Activated T-cell treated with anti-CD3 and anti-CD28 coated beads, Interleukin-2, amount 50 U/mL, for 4 hours (primary cell): ENCODE measurements around the gene C16orf90. TPM values are rescaled to one million over a fixed set of nuclear protein-coding genes. Genes with fewer than 3 reads are reported as not detected.
"Not testable (repeated sequence)": the region's sequence is repeated elsewhere in the genome, so short reads cannot be mapped to it uniquely, and the experiment has no call there.

Source experiments
- ATAC-seq, 2 donors: fragments of 200-7000 bp; cut with Tn5 transposase; one replicate each; pipeline ENCODE4 v1.10.0; 2021
- DNase-seq: peaks from one replicate; pipeline ENCODE4 v3.0.0-alpha.2; 2020
- H3K27me3 Mint-ChIP-seq: one replicate; pipeline ENCODE4 v1.8.0; 2021; ENCODE audit warnings: low read depth, mixed read lengths
- H3K36me3 Mint-ChIP-seq: one replicate; pipeline ENCODE4 v1.8.0; 2022; ENCODE audit warnings: mixed read lengths; ENCODE audit not compliant: insufficient read depth
- H3K4me1 Mint-ChIP-seq: one replicate; pipeline ENCODE4 v1.8.0; 2021; ENCODE audit warnings: low read depth, mixed read lengths
- H3K4me3 Mint-ChIP-seq: one replicate; pipeline ENCODE4 v1.8.0; 2021; ENCODE audit warnings: mild to moderate bottlenecking, moderate library complexity, mixed read lengths
- H3K9me3 Mint-ChIP-seq: one replicate; pipeline ENCODE4 v1.8.0; 2021; ENCODE audit warnings: mixed read lengths
- total RNA-seq, 3 donors: library from RNA; stranded (reverse); gene quantifications; one replicate each; pipeline ENCODE4 v1.2.1, GENCODE V29; 2021

The C16orf90 gene, protein sequence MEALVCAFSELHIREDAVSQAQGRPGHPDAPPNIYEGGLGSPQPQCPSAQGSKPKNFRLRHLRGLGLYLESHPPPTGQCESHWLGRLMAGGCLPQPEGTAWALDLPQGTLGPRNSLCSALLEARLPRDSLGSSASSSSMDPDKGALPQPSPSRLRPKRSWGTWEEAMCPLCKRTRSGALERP
- total RNA-seq: not detected

GRCh38 chr16:3495176-3495575 is at the start of gene C16orf90:
TSS of gene C16orf90 (minus strand) at chr16:3495489. CDS start at chr16:3495421, 68 bp downstream.
- no peak within 1 kb of the TSS for H3K4me3 Mint-ChIP-seq
- no peaks in the 10 kb centered on the region for H3K27me3 Mint-ChIP-seq
- no peaks in the 10 kb centered on the region for H3K36me3 Mint-ChIP-seq
- H3K4me1 Mint-ChIP-seq: peaks cover 3% of the 10 kb centered on the region
- no peak for ATAC-seq
- DNase-seq: no peak
- no peaks in the 10 kb centered on the region for H3K9me3 Mint-ChIP-seq

- Mint-ChIP-seq H3K4me1 (no peaks in the 10 kb centered on the region), H3K4me3 (no peak overlapping the region), H3K27me3 (no peaks in the 10 kb centered on the region), H3K9me3 (no peaks in the 10 kb centered on the region), H3K36me3 (peaks cover 12% of the 10 kb centered on the region)
- DNase-seq (no peak), ATAC-seq (no peak)
Observed at GRCh38 chr16:3542601-3543373, 47.5 kb upstream of the C16orf90 start.

- H3K4me1 Mint-ChIP-seq: no peaks in the 10 kb centered on the region
- H3K4me3 Mint-ChIP-seq: no peak overlapping the region
- DNase-seq: no peak
- no peaks in the 10 kb centered on the region for H3K9me3 Mint-ChIP-seq
- H3K36me3 Mint-ChIP-seq: peaks cover 8% of the 10 kb centered on the region
- no peaks in the 10 kb centered on the region for H3K27me3 Mint-ChIP-seq
- no peak for ATAC-seq
Observed at GRCh38 chr16:3541527-3542155, 46.4 kb upstream of the C16orf90 start.

- no peaks in the 10 kb centered on the region for H3K27me3 Mint-ChIP-seq
- no peak overlapping the region for H3K4me3 Mint-ChIP-seq
- peaks cover 2% of the 10 kb centered on the region for H3K4me1 Mint-ChIP-seq
- no peak for ATAC-seq
- no peak for DNase-seq
- peaks cover 19% of the 10 kb centered on the region for H3K36me3 Mint-ChIP-seq
- no peaks in the 10 kb centered on the region for H3K9me3 Mint-ChIP-seq
Observed at GRCh38 chr16:3538222-3538621, 42.9 kb upstream of the C16orf90 start.

GRCh38 chr16:3536851-3537250 is 41.6 kb upstream of the C16orf90 start:
- no peak for ATAC-seq
- Mint-ChIP-seq H3K9me3 (no peaks in the 10 kb centered on the region), H3K36me3 (peaks cover 22% of the 10 kb centered on the region), H3K27me3 (no peaks in the 10 kb centered on the region), H3K4me1 (peaks cover 2% of the 10 kb centered on the region), H3K4me3 (no peak overlapping the region)
- no peak for DNase-seq

GRCh38 chr16:3536271-3536731 is 41.0 kb upstream of the C16orf90 start:
- Mint-ChIP-seq H3K4me3 (no peak overlapping the region), H3K4me1 (peaks cover 2% of the 10 kb centered on the region), H3K36me3 (peaks cover 22% of the 10 kb centered on the region), H3K9me3 (no peaks in the 10 kb centered on the region), H3K27me3 (no peaks in the 10 kb centered on the region)
- ATAC-seq (no peak), DNase-seq (no peak)

GRCh38 chr16:3534126-3534525 is 38.8 kb upstream of the C16orf90 start:
- Mint-ChIP-seq H3K4me1 (peaks cover 2% of the 10 kb centered on the region), H3K36me3 (peaks cover 19% of the 10 kb centered on the region), H3K27me3 (no peaks in the 10 kb centered on the region), H3K9me3 (no peaks in the 10 kb centered on the region), H3K4me3 (no peak overlapping the region)
- DNase-seq (no peak), ATAC-seq (no peak)

- Mint-ChIP-seq H3K9me3 (no peaks in the 10 kb centered on the region), H3K27me3 (no peaks in the 10 kb centered on the region)
Observed at GRCh38 chr16:3532741-3533140, 37.5 kb upstream of the C16orf90 start.

GRCh38 chr16:3530371-3530914 is 35.2 kb upstream of the C16orf90 start:
- no peak overlapping the region for H3K4me3 Mint-ChIP-seq
- peaks cover 12% of the 10 kb centered on the region for H3K4me1 Mint-ChIP-seq
- H3K9me3 Mint-ChIP-seq: no peaks in the 10 kb centered on the region
- no peak for ATAC-seq
- H3K27me3 Mint-ChIP-seq: no peaks in the 10 kb centered on the region
- peaks cover 23% of the 10 kb centered on the region for H3K36me3 Mint-ChIP-seq
- no peak for DNase-seq

More at GRCh38 chr16:3532741-3533140, 37.5 kb upstream of the C16orf90 start:
- no peak for DNase-seq
- Mint-ChIP-seq H3K4me3 (no peak overlapping the region), H3K4me1 (peaks cover 5% of the 10 kb centered on the region), H3K36me3 (peaks cover 28% of the 10 kb centered on the region)
- ATAC-seq: no peak

DNA sequence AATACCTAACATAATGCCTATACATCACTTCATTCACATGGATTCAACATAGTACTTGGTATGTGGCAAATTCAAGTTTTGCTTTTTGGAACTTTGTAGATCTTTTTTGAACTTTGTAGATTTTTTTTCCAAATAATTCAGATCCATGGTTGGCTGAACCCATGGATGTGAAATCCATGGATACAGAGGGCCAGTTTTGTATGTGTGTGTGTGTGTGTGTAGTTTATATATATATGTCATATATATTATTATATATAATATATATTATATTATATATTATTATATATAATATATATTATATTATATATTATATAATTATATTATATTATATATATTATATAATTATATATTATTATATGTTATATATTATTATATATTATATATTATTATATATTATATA is 33.9 kb upstream of the C16orf90 start:
- Mint-ChIP-seq H3K36me3 (peaks cover 18% of the 10 kb centered on the region), H3K4me1 (peaks cover 12% of the 10 kb centered on the region), H3K4me3 (no peak overlapping the region), H3K9me3 (no peaks in the 10 kb centered on the region), H3K27me3 (no peaks in the 10 kb centered on the region)
- ATAC-seq (no peak), DNase-seq (no peak)

GRCh38 chr16:3528406-3528805 is 33.1 kb upstream of the C16orf90 start:
- no peak overlapping the region for H3K4me3 Mint-ChIP-seq
- H3K27me3 Mint-ChIP-seq: no peaks in the 10 kb centered on the region
- peaks cover 14% of the 10 kb centered on the region for H3K36me3 Mint-ChIP-seq
- no peak for ATAC-seq
- peaks cover 12% of the 10 kb centered on the region for H3K4me1 Mint-ChIP-seq
- H3K9me3 Mint-ChIP-seq: no peaks in the 10 kb centered on the region
- DNase-seq: no peak

DNA sequence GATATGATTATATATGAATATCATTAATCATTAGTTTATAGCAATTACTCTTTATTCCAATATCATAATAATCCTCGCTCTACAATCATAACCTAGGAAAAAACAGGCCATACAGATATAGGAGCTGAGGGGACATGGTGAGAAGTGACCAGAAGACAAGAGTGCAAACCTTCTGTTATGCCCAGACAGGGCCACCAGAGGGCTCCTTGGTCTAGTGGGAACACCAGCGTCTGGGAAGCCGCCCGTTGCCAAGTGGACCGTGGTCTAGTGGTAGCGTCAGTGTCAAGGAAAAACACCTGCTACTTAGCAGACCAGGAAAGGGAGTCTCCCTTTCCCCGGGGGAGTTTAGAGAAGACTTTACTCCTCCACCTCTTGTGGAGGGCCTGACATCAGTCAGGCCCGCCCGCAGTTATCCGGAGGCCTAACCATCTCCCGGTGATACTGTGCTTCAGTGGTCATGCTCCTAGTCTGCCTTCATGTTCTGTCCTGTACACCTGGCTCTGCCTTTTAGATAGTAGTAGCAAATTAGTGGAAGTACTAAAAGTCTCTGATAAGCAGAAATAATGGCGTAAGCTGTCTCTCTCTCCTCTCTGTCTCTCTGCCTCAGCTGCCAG is 32.0 kb upstream of the C16orf90 start:
- H3K27me3 Mint-ChIP-seq, H3K9me3 Mint-ChIP-seq, ATAC-seq, H3K4me3 Mint-ChIP-seq: not testable (repeated sequence)
- DNase-seq: peak; percentile 41
- peaks cover 12% of the 10 kb centered on the region for H3K4me1 Mint-ChIP-seq
- H3K36me3 Mint-ChIP-seq: peaks cover 16% of the 10 kb centered on the region

GRCh38 chr16:3525951-3526350 is 30.7 kb upstream of the C16orf90 start:
- H3K27me3 Mint-ChIP-seq: no peaks in the 10 kb centered on the region
- peaks cover 12% of the 10 kb centered on the region for H3K4me1 Mint-ChIP-seq

DNA sequence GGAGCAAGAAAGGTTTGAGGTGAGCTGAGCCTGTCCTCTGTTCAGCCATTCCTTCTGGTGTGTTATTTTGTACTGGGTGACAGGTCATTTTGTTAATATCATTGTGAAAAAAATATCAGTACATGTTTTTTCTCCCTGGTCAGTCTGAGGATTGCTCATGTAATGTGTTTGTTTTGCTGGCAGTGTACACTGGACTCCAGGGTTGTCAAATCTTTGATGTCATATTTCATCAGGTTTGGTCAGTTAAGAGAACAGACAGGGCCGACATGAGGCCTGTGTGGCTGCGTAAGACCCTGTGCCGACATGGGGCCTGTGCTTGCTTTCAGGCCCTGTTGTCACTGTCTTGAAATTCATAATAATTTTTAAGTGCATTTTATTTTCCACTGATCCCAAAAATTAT is 28.0 kb upstream of the C16orf90 start:
- H3K27me3 Mint-ChIP-seq: no peaks in the 10 kb centered on the region
- DNase-seq: no peak
- H3K9me3 Mint-ChIP-seq: no peaks in the 10 kb centered on the region
- peaks cover 29% of the 10 kb centered on the region for H3K36me3 Mint-ChIP-seq
- H3K4me3 Mint-ChIP-seq: no peak overlapping the region
- H3K4me1 Mint-ChIP-seq: peaks cover 11% of the 10 kb centered on the region
- no peak for ATAC-seq

More at GRCh38 chr16:3525951-3526350, 30.7 kb upstream of the C16orf90 start:
- peaks cover 18% of the 10 kb centered on the region for H3K36me3 Mint-ChIP-seq
- DNase-seq (no peak), ATAC-seq (no peak)
- no peaks in the 10 kb centered on the region for H3K9me3 Mint-ChIP-seq
- no peak overlapping the region for H3K4me3 Mint-ChIP-seq
